Stimulated activated CD4-positive, alpha-beta T cell treated with anti-CD3 and anti-CD28 coated beads, TNF-alpha, amount 100 ng/mL, for 48 hours (primary cell): ENCODE measurements around the gene ZNF783.
A peak's percentile ranks its signal among the peaks of the same experiment; 100 is the strongest.
"Not testable (repeated sequence)": the region's sequence is repeated elsewhere in the genome, so short reads cannot be mapped to it uniquely, and the experiment has no call there.

ENCODE experiments used
- DNase-seq, 3 donors: peaks; one replicate each; pipeline ENCODE4 v3.0.0-alpha.2; 2020; ENCODE audit warnings: low read depth in 3 of 3

Gene ZNF783

GRCh38 chr7:149261829-149262617 lies at the start of gene ZNF783:
ZNF783 (plus strand) TSS chr7:149262196; CDS start chr7:149262334, 138 bp downstream.
- peak; percentile 72 to 81 (median 79) for DNase-seq

- no peak for DNase-seq
Observed at GRCh38 chr7:149214020-149214720, 47.8 kb upstream of the ZNF783 start.

GRCh38 chr7:149216402-149216801 lies 45.6 kb upstream of the ZNF783 start:
- no peak for DNase-seq

GRCh38 chr7:149217570-149217969 lies 44.4 kb upstream of the ZNF783 start:
- no peak for DNase-seq

GRCh38 chr7:149218469-149219420 lies 43.3 kb upstream of the ZNF783 start:
- DNase-seq, result no peak

- DNase-seq, result no peak
Observed at GRCh38 chr7:149220534-149220933, 41.5 kb upstream of the ZNF783 start.

- no peak for DNase-seq
Observed at GRCh38 chr7:149223176-149223575, 38.8 kb upstream of the ZNF783 start.

- no peak for DNase-seq
Observed at GRCh38 chr7:149223761-149224160, 38.2 kb upstream of the ZNF783 start.

GRCh38 chr7:149224352-149224751 lies 37.6 kb upstream of the ZNF783 start:
- DNase-seq, result no peak

GRCh38 chr7:149225106-149225505 lies 36.9 kb upstream of the ZNF783 start:
- DNase-seq, result no peak

GRCh38 chr7:149225656-149226055 lies 36.3 kb upstream of the ZNF783 start:
- DNase-seq, result no peak

GRCh38 chr7:149226366-149226765 lies 35.6 kb upstream of the ZNF783 start:
- DNase-seq, result not testable (repeated sequence)

- no peak for DNase-seq
Observed at GRCh38 chr7:149226840-149227494, 35.0 kb upstream of the ZNF783 start.

GRCh38 chr7:149228831-149229471 lies 33.0 kb upstream of the ZNF783 start:
- no peak for DNase-seq

- no peak for DNase-seq
Observed at GRCh38 chr7:149229526-149229925, 32.5 kb upstream of the ZNF783 start.

- DNase-seq, result no peak
Observed at GRCh38 chr7:149232362-149232761, 29.6 kb upstream of the ZNF783 start.

GRCh38 chr7:149233655-149234204 lies 28.3 kb upstream of the ZNF783 start:
- peak in 1 of 3 donors; percentile 16 for DNase-seq

- no peak for DNase-seq
Observed at GRCh38 chr7:149237502-149237901, 24.5 kb upstream of the ZNF783 start.

- no peak for DNase-seq
Observed at GRCh38 chr7:149238051-149238450, 23.9 kb upstream of the ZNF783 start.

- peak; percentile 81 to 83 (median 83) for DNase-seq
Observed at GRCh38 chr7:149239345-149240143, 22.5 kb upstream of the ZNF783 start, which contains the start of gene ZNF212. ZNF212 (plus strand) TSS chr7:149239651; CDS start chr7:149239779, 128 bp downstream.
